CD4-positive, alpha-beta memory T cell (primary cell): Measurements from ENCODE around the gene CALB2. TPM values are rescaled to one million over a fixed set of nuclear protein-coding genes. Genes with fewer than 3 reads are reported as not detected.

Source experiments
- CTCF ChIA-PET: fragments of 350-600 bp; sonication (Branson Sonifier 250); formaldehyde crosslinking; loops from one replicate; lab custom pipeline; 2021; ENCODE audit warnings: inconsistent platforms; ENCODE audit not compliant: partially characterized antibody; lab: Charles Lee
- POLR2A ChIA-PET: fragments of 350-600 bp; sonication (Branson Sonifier 250); formaldehyde crosslinking; loops from one replicate; lab custom pipeline; 2021; ENCODE audit not compliant: partially characterized antibody; lab: Charles Lee
- DNase-seq, 5 donors: peaks; one replicate each; pipeline versions ENCODE4 v3.0.0 to v3.0.0-alpha.2; 2020 to 2022; ENCODE audit warnings: mixed read lengths in 1 of 5
- H3K27ac ChIP-seq: one replicate; pipeline ENCODE4 v1.7.0; 2013; ENCODE audit warnings: low read depth, low read length
- H3K27me3 ChIP-seq: 2 replicates; pipeline ENCODE4 v1.7.0; 2013; ENCODE audit warnings: mild to moderate bottlenecking, low read length, moderate library complexity; ENCODE audit not compliant: insufficient read depth
- H3K36me3 ChIP-seq: 2 replicates; pipeline ENCODE4 v1.7.0; 2013; ENCODE audit warnings: mild to moderate bottlenecking, low read length, moderate library complexity; ENCODE audit not compliant: insufficient read depth
- H3K4me1 ChIP-seq: 2 replicates; pipeline ENCODE4 v1.7.0; 2013; ENCODE audit warnings: mild to moderate bottlenecking, low read length, moderate library complexity; ENCODE audit not compliant: insufficient read depth
- H3K4me3 ChIP-seq, 2 donors: one replicate each; pipeline ENCODE4 v1.7.0; 2013; ENCODE audit warnings: low read length in 2 of 2, mild to moderate bottlenecking in 1 of 2
- H3K9me3 ChIP-seq, 2 donors: one replicate each; pipeline ENCODE4 v1.7.0; 2013; ENCODE audit warnings: low read length in 2 of 2, control low read depth in 1 of 2; ENCODE audit not compliant: control insufficient read depth in 1 of 2
- H3K27ac Mint-ChIP-seq, 7 donors: one replicate each; pipeline ENCODE4 v1.8.0; 2020 to 2021; ENCODE audit warnings: mixed read lengths in 7 of 7, mild to moderate bottlenecking in 6 of 7, inconsistent platforms in 3 of 7, moderate library complexity in 3 of 7
- H3K27me3 Mint-ChIP-seq, 2 donors: one replicate each; pipeline ENCODE4 v1.8.0; 2020 to 2021; ENCODE audit warnings: mixed read lengths in 2 of 2
- H3K36me3 Mint-ChIP-seq, 2 donors: one replicate each; pipeline ENCODE4 v1.8.0; 2020 to 2021; ENCODE audit warnings: mixed read lengths in 2 of 2, inconsistent platforms in 1 of 2, mild to moderate bottlenecking in 1 of 2
- H3K4me1 Mint-ChIP-seq, 4 donors: one replicate each; pipeline ENCODE4 v1.8.0; 2020 to 2021; ENCODE audit warnings: mixed read lengths in 4 of 4, mild to moderate bottlenecking in 1 of 4
- H3K4me3 Mint-ChIP-seq, 8 donors: one replicate each; pipeline ENCODE4 v1.8.0; 2020 to 2021; ENCODE audit warnings: mixed read lengths in 8 of 8, mild to moderate bottlenecking in 7 of 8, moderate library complexity in 6 of 8, inconsistent platforms in 3 of 8
- H3K9me3 Mint-ChIP-seq, 8 donors: one replicate each; pipeline ENCODE4 v1.8.0; 2020 to 2021; ENCODE audit warnings: mixed read lengths in 8 of 8, mild to moderate bottlenecking in 5 of 8, inconsistent platforms in 3 of 8, moderate library complexity in 1 of 8
- intact Hi-C: fragments of 100-400 bp; cut with micrococcal nuclease; formaldehyde crosslinking; loops from one replicate; pipeline ENCODE4 v1.15.1; 2023
- polyA plus RNA-seq, 2 donors: library from polyadenylated mRNA; unstranded; fragments of 300-500 nt; fragmentation: Illumina TruSeq; gene quantifications; one replicate each; pipeline ENCODE4 v1.2.3, GENCODE V29; 2021
- total RNA-seq, 2 experiments: library from RNA; stranded (reverse); gene quantifications; one replicate each; pipeline ENCODE4 v1.2.3, GENCODE V29; 2021

CALB2 gene
- total and polyA plus RNA-seq, 4 experiments from 2014 or later = not detected

- H3K4me1 ChIP-seq = no peaks in the 10 kb centered on the region
- H3K27me3 ChIP-seq = no peaks in the 10 kb centered on the region
- intact Hi-C loops = no loop called here
- ChIA-PET POLR2A (interaction anchor here (0.6 kb wide), 1 partner anchor 12 kb away, joined by 5 read pairs; no protein-coding TSS in a partner anchor), CTCF (interaction anchor here (0.7 kb wide), 2 partner anchors 860 to 1033 kb away, joined by 3 read pairs; no protein-coding TSS in a partner anchor)
- H3K9me3 Mint-ChIP-seq = peaks cover 0 to 1% (median 0%) of the 10 kb centered on the region in 8 donors
- peak overlapping the region in 1 of 8 donors; percentile 10 for H3K4me3 Mint-ChIP-seq
- H3K27me3 Mint-ChIP-seq = peaks cover 19 to 39% of the 10 kb centered on the region in 2 donors
- H3K9me3 ChIP-seq = no peaks in the 10 kb centered on the region
- no peaks in the 10 kb centered on the region for H3K36me3 Mint-ChIP-seq
- no peak overlapping the region for H3K27ac ChIP-seq
- H3K4me3 ChIP-seq = no peak overlapping the region
- H3K4me1 Mint-ChIP-seq = peaks cover 0 to 5% (median 0%) of the 10 kb centered on the region in 4 donors
- H3K27ac Mint-ChIP-seq = peak overlapping the region in 1 of 7 donors; percentile 14
- H3K36me3 ChIP-seq = no peaks in the 10 kb centered on the region
- DNase-seq = no peak
Observed at GRCh38 chr16:71387045-71387871, 28.7 kb downstream of the CALB2 start.

- H3K4me1 ChIP-seq = no peaks in the 10 kb centered on the region
- POLR2A ChIA-PET = no interaction called here
- Mint-ChIP-seq H3K27me3 (peaks cover 23 to 39% of the 10 kb centered on the region in 2 donors), H3K9me3 (peaks cover 0 to 2% (median 0%) of the 10 kb centered on the region in 8 donors), H3K4me1 (peaks cover 0 to 5% (median 0%) of the 10 kb centered on the region in 4 donors), H3K4me3 (no peak overlapping the region), H3K36me3 (no peaks in the 10 kb centered on the region), H3K27ac (no peak overlapping the region)
- H3K36me3 ChIP-seq = no peaks in the 10 kb centered on the region
- CTCF ChIA-PET = no interaction called here
- DNase-seq = no peak
- no peaks in the 10 kb centered on the region for H3K27me3 ChIP-seq
- no peak overlapping the region for H3K27ac ChIP-seq
- intact Hi-C loops = no loop called here
- H3K4me3 ChIP-seq = no peak overlapping the region
- no peaks in the 10 kb centered on the region for H3K9me3 ChIP-seq
Observed at GRCh38 chr16:71389330-71389729, 30.8 kb downstream of the CALB2 start.

GRCh38 chr16:71396594-71396993, 38.1 kb downstream of the CALB2 start:
- ChIA-PET CTCF (no interaction called here), POLR2A (no interaction called here)
- no peaks in the 10 kb centered on the region for H3K27me3 ChIP-seq
- no peak overlapping the region for H3K4me3 ChIP-seq
- no peak overlapping the region for H3K27ac ChIP-seq
- no peaks in the 10 kb centered on the region for H3K4me1 Mint-ChIP-seq
- no peaks in the 10 kb centered on the region for H3K9me3 ChIP-seq
- intact Hi-C loops = no loop called here
- H3K36me3 ChIP-seq = no peaks in the 10 kb centered on the region
- no peak for DNase-seq
- peaks cover 0 to 4% of the 10 kb centered on the region in 2 donors for H3K36me3 Mint-ChIP-seq
- peaks cover 15 to 31% of the 10 kb centered on the region in 2 donors for H3K27me3 Mint-ChIP-seq
- H3K4me3 Mint-ChIP-seq = no peak overlapping the region
- no peak overlapping the region for H3K27ac Mint-ChIP-seq
- H3K9me3 Mint-ChIP-seq = peaks cover 0 to 2% (median 0%) of the 10 kb centered on the region in 8 donors
- H3K4me1 ChIP-seq = no peaks in the 10 kb centered on the region

- CTCF ChIA-PET = no interaction called here
- POLR2A ChIA-PET = no interaction called here
- Mint-ChIP-seq H3K36me3 (peaks cover 0 to 8% of the 10 kb centered on the region in 2 donors), H3K9me3 (peaks cover 0 to 12% (median under 1%) of the 10 kb centered on the region in 8 donors), H3K27ac (no peak overlapping the region), H3K4me1 (no peaks in the 10 kb centered on the region), H3K27me3 (peaks cover 20 to 32% of the 10 kb centered on the region in 2 donors), H3K4me3 (no peak overlapping the region)
- no peaks in the 10 kb centered on the region for H3K9me3 ChIP-seq
- H3K27me3 ChIP-seq = no peaks in the 10 kb centered on the region
- DNase-seq = no peak
- intact Hi-C loops = no loop called here
- H3K4me1 ChIP-seq = no peaks in the 10 kb centered on the region
- H3K36me3 ChIP-seq = no peaks in the 10 kb centered on the region
- H3K4me3 ChIP-seq = no peak overlapping the region
- no peak overlapping the region for H3K27ac ChIP-seq
Observed at GRCh38 chr16:71399801-71400563, 41.5 kb downstream of the CALB2 start.

- peaks cover 20 to 29% of the 10 kb centered on the region in 2 donors for H3K27me3 Mint-ChIP-seq
- H3K36me3 ChIP-seq = no peaks in the 10 kb centered on the region
- peaks cover 4 to 13% (median 8%) of the 10 kb centered on the region in 4 donors for H3K4me1 Mint-ChIP-seq
- H3K36me3 Mint-ChIP-seq = peaks cover 0 to 5% of the 10 kb centered on the region in 2 donors
- intact Hi-C loops = no loop called here
- no peak overlapping the region for H3K4me3 ChIP-seq
- H3K27ac ChIP-seq = no peak overlapping the region
- ChIA-PET POLR2A (no interaction called here), CTCF (no interaction called here)
- no peak for DNase-seq
- peaks cover 9% of the 10 kb centered on the region for H3K4me1 ChIP-seq
- no peak overlapping the region for H3K27ac Mint-ChIP-seq
- H3K27me3 ChIP-seq = no peaks in the 10 kb centered on the region
- peaks cover 0 to 12% (median 4%) of the 10 kb centered on the region in 8 donors for H3K9me3 Mint-ChIP-seq
- H3K9me3 ChIP-seq = no peaks in the 10 kb centered on the region
- H3K4me3 Mint-ChIP-seq = no peak overlapping the region
Observed at GRCh38 chr16:71402007-71402406, 43.5 kb downstream of the CALB2 start.

GRCh38 chr16:71402674-71403073, 44.2 kb downstream of the CALB2 start:
- Histone ChIP-seq H3K27ac (no peak overlapping the region), H3K4me3 (no peak overlapping the region), H3K27me3 (no peaks in the 10 kb centered on the region), H3K36me3 (no peaks in the 10 kb centered on the region), H3K9me3 (no peaks in the 10 kb centered on the region), H3K4me1 (peaks cover 16% of the 10 kb centered on the region)
- intact Hi-C loops = no loop called here
- Mint-ChIP-seq H3K36me3 (peaks cover 0 to 5% of the 10 kb centered on the region in 2 donors), H3K27me3 (peaks cover 26 to 28% of the 10 kb centered on the region in 2 donors), H3K9me3 (peaks cover 0 to 12% (median 4%) of the 10 kb centered on the region in 8 donors), H3K27ac (no peak overlapping the region), H3K4me3 (no peak overlapping the region), H3K4me1 (peaks cover 8 to 19% (median 15%) of the 10 kb centered on the region in 4 donors)
- POLR2A ChIA-PET = no interaction called here
- CTCF ChIA-PET = interaction anchor here (2.6 kb wide), 1 partner anchor 10 kb away, joined by 18 read pairs; no protein-coding TSS in a partner anchor
- DNase-seq = no peak

GRCh38 chr16:71404364-71404763, 45.8 kb downstream of the CALB2 start:
- no peak overlapping the region for H3K4me3 Mint-ChIP-seq
- CTCF ChIA-PET = interaction anchor here (0.8 to 2.6 kb wide), 4 partner anchors 8 to 93 kb away, joined by 3 to 18 read pairs (median 3); no protein-coding TSS in a partner anchor
- peaks cover 30 to 35% of the 10 kb centered on the region in 2 donors for H3K27me3 Mint-ChIP-seq
- Histone ChIP-seq H3K4me1 (peaks cover 18% of the 10 kb centered on the region), H3K36me3 (no peaks in the 10 kb centered on the region), H3K9me3 (no peaks in the 10 kb centered on the region), H3K27me3 (no peaks in the 10 kb centered on the region), H3K27ac (no peak overlapping the region), H3K4me3 (no peak overlapping the region)
- peaks cover 10 to 24% (median 21%) of the 10 kb centered on the region in 4 donors for H3K4me1 Mint-ChIP-seq
- H3K36me3 Mint-ChIP-seq = peaks cover 0 to 5% of the 10 kb centered on the region in 2 donors
- H3K9me3 Mint-ChIP-seq = peaks cover 0 to 12% (median 4%) of the 10 kb centered on the region in 8 donors
- H3K27ac Mint-ChIP-seq = no peak overlapping the region
- POLR2A ChIA-PET = no interaction called here
- intact Hi-C loops = no loop called here
- no peak for DNase-seq
